HT1080 (cell line): Measurements from ENCODE around the gene KCND2. TPM values are rescaled to one million over a fixed set of nuclear protein-coding genes. Genes with fewer than 3 reads are reported as not detected.

Source experiments
- DNase-seq: peaks from one replicate; pipeline ENCODE4 v3.0.0-alpha.2; 2015; ENCODE audit warnings: low read depth
- total RNA-seq: library from RNA; depleted of rRNA; stranded (reverse); fragments of >200 nt; shearing (Covaris generic); gene quantifications from 2 replicates; pipeline ENCODE4 v1.2.3, GENCODE V29; 2014

Gene KCND2
- total RNA-seq, 1 experiment from 2014 or later = not detected

DNA sequence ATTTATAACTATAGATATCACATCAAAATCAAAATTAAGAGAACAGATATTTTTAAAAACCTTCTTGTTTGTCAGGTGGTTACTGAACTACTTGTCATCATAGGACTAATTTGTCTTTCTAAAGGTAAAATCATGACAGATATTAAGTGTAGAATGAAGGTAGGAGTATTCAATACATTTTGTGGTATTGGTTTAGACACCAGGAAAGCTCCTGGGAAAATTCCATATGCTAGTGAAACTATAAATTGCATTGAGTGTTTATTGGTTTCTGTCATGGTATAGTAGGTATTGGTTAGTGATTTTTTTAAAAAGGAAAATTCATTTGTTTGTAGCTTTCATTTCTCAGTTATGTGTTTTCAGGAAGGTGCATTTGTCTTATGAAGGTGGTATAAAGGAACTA is 132.7 kb downstream of the KCND2 start:
- DNase-seq = no peak

DNA sequence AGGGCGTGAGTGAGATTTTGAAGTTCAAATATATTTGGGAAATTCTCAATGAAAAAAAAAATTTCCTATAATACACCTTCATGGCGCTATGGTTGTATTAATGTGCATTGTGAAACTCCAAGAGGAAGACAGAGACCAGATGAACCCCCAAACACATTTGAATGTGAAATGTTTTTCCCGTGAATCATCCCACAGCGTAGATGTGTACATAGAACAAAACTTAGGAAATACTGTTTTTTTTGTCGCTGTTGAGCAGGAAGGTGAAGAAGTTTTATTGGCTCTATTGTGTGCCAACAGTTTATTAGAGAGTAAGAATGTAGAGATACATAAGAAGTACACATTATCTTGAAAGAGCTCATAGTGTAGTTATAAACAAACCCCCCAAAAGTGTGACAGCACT is 134.0 kb downstream of the KCND2 start:
- DNase-seq = peak; percentile 58

DNA sequence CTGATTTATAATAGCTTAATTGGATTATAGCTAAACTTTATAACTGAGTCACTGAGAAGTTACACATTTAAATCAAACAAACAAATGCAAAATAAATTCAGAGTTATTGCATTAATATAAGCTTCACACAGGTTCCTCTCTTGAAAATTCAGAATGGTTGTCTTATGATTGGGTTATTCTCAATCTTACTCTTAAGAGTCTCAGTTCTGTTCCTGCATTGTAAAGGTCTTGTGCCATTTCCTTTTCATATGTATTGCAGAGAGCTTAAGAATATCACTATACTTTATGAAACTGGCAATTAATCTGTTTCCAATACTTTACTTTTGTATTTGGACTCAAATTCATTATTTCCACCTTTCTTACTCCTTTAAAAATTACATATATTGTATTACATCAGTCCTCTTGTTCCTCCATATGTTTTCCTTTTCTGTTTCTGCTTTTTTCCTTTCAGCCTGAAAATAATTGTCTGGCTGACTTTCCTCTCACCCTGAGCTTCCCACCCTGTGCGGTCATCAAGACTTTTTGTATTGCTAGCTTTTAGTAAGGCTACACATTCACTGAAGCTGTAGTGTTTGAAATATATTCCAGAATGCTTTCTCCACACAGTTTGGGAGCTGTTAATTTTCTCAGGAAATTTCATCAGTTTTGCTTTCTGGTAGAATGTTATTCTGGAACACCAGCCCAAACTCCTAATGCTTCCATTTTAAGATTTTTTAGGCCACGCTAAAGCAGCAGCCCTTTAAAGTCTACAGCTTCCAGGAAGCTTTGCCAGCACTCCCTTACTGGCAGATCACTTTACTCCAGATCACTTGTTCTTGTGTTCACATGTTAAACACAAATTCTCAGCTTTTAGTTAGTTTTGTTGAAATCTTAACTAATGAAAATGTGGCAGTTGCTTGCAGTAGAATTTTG is 139.4 kb downstream of the KCND2 start:
- no peak for DNase-seq

DNA sequence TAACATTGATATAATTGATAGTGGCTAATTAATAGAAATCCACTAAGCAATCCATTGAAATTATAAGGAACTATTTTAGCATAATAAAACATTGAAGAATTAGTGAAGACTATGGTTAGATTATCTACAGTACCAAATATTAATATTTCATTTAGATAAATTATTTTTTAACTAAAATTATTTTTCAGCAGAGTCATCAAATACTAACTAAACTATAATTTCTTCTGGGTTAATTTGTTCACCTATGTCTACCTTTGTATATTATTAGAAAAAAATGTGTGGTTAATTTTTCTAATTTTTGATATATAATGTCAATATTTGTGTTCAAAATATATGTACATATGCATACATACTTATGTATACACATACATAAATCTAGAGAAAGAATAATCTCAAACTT is 140.2 kb downstream of the KCND2 start:
- no peak for DNase-seq

DNA sequence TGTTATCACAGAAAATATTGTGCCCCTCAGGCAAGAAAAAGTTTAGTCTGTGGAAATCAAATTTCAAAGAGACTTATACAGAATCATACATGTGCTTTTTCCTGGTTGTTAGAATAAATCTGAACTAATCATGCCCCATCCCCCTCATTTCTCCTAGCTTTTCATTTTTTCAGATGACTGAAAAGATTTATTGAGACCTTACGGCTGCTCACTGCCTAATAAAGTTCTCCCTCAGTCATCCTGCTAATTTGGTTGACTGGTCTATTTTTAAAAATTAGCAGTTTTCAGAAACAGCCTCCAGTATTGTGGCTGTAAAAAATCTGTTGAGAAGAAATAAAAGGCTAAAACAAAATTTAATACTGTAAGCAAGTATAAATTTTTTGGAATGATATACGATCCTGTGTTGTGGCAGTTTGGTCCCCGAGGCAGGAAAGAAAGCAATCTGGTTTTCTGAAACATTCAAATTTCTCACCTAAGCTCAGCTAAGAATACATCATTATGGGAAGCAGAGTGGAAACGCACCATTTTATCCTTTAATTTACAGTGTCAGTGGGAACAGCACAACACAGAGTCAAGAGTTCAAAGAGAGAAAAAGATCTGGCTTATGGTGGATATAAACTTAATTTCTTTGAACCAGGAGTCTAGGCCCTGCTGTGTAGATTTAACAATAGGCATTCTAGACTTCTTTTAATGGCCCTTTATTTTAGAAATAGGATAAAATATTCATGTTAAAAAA is 144.4 kb downstream of the KCND2 start:
- DNase-seq = no peak

DNA sequence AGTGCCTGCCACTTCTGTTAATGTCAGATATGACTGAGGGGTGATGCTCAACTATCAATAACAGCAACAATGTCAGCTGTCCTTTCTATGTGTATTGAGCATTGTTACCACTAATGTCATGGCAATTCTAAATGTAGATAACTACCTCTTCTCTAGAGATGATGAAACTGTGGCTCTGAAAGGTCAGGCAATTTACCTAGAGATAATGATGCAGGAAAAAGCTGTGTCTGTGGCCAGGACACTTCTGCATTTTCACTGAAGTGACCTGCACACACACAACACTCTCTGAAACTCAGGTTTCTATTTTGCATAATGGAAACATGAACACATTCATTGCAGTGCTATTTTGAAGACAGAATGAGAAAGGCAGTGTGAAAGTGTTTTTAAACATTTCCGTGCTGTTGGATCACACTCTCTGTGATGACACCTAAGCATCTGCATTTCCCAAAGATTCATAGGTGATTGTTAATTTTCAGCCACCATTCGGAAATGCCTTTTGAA is 148.2 kb downstream of the KCND2 start:
- DNase-seq = no peak

DNA sequence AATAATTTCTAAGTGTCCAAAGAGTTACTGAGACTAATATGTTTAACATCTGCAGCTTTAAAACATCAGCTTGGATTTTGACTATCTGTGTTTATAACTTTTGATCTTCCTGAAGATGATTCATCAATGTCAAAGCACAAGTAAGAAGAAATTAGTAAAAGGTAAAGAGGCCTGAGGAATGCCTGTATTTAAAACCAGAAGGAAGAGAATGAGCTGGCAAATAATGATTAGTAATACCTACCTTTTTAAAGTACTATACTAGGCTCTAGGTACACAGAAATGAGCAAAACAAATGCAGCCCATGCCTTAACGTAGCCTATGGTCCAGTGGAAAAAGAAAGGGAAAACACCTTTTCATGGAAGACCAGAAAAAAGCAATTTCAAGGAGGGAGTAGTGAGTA is 158.0 kb downstream of the KCND2 start:
- DNase-seq = no peak

DNA sequence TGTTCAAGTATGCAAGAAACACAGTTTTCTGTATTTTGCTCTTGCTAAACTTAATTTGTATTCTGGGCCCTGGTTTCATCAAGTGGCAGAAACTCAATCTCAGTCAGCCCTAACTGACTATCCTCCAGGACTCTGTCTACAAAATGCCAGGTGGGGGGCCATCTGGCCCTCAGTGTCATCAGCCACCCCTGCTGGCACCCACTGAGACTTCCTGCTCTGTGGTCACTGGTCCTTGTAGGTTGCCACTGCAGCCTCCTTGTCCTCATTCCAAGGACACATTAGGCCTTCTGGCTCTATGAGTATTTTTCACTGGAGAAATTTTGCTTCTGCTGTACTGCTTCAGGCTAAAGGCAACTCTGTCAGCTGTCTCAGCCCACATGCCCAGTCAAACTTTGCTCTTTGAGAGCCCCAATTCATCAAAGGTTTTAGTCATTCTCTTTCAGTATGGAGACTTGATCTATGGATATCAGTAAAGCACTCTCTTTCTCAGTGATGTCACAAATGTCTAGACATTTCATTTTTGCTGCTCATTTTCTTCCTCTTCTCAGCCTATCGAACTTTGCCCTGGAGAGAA is 163.6 kb downstream of the KCND2 start:
- no peak for DNase-seq

DNA sequence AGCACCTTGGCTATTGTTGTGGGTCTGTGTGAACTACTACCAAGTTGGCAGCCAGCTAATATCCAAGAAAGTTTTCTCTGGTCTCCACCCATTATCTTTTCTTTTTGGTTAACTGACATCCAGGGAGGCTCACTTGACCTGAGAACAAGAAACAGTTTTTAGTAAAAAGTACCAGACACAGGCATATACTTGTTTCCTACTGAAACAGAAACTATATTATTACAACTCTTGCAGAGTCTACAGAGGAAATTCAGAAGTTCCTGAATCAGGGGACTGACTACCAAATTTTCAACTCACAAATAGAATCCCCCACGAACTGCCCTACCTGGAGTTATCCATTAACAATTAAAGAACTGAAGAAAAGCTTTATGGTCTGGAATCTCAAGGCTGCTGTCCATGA is 168.9 kb downstream of the KCND2 start:
- DNase-seq = no peak

DNA sequence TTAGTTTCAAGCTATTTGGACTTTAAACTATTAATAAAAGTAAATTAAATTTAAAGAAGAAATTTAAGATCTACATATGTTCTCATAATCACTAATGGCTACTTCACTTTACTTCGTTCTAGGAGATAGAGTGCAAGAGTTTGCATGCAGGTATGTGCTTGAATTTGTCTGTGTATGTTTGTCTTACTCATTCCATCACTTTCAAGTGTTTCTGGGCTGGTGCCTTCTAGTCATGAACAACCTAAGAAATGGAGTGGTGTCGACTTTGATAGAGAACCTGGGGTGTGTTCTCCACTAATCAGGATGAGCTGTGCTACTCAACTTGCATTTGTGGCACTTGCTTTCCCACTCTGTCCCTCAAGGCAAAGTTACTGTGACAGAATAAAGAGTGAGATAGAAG is 169.9 kb downstream of the KCND2 start:
- no peak for DNase-seq

DNA sequence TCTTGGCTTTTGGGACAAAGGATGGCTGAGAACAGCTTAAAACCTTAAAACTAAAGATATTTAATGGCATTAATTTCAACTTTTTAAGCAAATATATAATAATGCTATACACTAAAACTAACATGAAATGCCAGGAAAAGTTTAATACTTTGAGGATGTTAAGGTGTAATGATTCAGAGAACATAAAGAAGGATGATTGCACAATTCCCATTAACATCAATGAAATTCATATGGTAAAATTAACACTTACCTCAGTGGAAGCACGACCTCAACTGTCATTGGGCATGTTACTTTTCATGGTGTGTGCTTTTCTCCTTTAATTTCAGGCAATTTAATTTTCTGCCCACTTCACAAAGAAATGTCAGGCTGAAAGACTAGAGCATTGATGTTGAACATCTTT is 171.7 kb downstream of the KCND2 start:
- DNase-seq = no peak

DNA sequence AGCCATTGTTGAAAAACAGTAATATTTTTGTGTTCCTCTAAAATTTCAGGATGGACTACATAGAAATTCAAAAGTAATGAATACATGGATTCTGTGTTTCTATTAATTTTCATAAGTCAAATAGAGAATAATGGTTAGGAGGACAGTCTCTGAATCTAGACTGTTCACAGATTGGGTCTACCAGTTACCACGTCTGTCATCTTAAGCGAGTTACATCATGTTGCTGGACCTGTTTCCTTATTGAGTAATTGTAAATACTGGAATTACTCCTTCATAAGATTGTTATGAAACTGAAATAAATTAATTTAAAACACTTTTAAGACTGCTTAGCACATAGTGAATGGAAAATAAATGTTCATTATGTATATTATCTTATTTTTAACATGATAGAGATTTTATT is 172.3 kb downstream of the KCND2 start:
- no peak for DNase-seq

DNA sequence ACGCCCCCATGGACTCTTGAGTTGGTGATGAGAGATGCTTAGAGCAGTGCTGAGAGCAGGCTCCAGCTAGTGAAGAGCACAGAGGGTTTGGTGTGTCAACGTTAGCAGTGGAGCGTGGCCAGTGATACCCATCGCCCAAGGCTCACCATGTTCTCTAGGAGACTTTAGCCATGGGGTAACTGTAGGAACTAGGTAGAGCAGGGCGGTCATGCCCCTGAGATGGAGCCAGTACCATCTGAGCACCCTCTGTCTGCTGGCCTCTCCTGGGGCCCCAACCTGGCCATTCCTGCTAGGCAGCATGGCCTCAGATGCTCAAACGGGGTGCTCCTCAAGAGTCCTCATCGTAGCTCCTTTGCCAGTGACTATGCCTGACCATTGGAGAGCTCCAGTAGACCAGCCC is 179.7 kb downstream of the KCND2 start:
- DNase-seq = no peak

DNA sequence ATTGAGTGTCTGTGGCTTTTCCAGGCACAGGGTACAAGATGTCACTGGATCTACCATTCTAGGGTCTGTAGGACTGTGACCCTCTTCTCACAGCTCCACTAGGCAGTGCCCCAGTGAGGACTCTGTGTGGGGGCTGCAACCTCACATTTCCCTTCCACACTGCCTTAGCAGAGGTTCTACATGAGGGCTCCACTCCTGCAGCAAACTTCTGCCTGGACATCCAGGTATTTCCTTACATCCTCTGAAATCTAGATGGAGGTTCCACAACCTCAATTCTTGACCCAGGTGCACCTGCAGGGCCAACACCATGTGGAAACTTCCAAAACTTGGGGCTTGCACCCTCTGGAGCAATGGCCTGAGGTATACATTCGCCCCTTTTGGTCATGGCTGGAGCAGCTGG is 183.7 kb downstream of the KCND2 start:
- DNase-seq = no peak

DNA sequence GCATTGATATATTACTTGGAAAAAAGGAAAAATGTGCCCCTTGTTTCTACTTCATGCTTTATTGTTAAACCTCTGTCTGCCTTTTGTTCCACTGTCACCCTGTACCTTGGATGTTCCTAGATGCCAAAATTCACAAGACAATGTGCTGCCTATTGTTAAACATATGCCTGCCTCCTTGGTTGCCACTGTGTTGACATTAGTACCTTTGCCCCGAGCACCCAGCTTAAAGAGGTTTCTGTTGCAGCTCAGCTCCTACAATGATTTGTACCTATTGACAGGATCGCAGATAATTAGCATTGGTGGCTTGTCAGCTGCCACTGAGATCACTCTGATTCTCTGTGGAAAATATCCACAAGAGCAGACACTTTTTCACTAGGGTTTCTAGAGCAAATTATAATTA is 188.0 kb downstream of the KCND2 start:
- no peak for DNase-seq

DNA sequence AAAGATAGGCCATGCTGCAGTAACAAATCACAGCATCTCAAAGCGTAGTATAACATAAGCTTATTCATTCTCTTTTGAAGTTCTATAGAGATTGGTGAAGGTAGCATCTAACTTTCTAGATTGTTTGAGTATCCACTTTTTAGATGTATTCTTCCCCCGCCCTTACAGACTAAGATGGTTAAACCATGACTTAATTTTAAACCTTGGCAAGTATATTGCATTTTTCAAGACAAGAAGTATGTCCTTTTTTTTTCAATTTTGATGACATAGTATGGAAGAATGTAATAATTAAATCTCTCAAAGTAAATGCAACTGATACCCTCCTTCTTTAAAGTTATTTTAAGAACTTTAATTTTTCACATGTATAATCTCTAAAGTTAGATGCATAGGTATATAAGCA is 190.0 kb downstream of the KCND2 start:
- no peak for DNase-seq

DNA sequence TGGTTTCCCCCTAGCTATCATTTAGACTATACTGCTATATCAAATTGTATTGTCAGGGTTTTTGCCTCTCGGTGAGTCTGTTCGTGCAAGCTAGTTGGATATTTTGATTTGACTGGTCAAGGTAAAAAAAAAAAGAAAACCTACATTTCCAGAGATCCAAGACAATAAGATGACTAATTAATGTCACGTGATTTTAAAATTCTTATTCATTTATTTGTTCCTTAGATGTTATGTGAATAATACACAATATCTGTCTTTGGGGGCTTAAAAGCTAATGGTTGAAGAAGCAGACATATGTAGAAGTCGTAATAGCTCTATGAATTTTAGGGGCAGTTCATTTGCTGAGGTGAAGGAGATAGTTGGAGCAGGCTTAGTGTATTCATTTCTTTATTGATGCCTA is 191.1 kb downstream of the KCND2 start:
- no peak for DNase-seq

DNA sequence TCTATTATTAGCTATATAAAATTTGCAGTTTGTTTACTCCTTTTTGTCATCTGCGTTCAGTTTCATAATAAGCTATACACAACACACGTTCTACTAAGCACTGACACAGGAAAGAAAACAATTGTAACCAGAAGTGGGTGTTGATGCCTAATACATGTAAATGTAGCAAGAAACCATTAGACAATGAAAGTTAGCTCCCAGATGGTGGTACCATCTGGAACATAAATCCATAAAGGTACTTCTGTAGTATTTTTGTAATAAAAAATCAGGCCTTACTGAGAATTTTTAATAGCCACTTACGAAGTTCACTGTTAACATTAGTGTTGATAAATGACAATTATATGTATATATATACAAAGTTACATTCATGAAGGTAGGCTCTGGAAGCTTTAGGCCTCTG is 194.7 kb downstream of the KCND2 start:
- no peak for DNase-seq

DNA sequence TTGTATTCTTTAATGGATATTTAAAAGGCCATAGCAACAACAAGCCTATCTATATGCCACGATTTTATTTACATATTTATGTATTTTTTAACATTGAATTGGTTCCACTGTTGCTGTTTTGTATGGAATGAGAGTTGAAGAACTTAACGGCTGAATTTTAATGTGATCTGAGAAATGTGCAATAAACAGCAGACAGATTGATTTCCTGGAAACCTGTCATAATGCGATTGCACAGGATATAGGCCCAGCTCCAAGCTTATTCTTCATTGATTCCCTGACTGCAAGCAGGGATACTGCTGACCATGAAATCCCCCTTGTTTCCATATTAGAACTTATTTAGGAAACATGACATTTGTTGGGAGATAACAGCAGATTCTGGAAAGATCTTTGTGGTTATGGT is 195.6 kb downstream of the KCND2 start:
- DNase-seq = no peak

DNA sequence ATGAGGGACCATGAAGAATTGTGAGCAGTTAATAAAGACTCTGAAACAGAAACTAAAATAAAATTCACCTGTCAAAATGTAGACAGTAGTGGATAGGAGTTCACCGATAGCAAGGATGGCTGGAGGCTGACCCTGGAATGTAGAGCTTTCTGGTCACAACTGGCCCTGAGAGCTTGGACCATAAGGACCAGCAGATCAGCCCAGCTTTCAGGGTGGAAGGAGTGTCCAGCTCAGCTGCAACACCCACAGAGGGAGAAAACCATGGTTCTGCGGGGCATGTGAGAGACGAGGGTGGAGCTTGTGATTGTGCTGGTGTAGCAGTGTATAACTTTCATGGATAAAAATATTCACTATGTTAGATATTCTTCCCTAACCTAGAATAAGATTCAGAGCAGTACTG is 199.9 kb downstream of the KCND2 start:
- DNase-seq = no peak

DNA sequence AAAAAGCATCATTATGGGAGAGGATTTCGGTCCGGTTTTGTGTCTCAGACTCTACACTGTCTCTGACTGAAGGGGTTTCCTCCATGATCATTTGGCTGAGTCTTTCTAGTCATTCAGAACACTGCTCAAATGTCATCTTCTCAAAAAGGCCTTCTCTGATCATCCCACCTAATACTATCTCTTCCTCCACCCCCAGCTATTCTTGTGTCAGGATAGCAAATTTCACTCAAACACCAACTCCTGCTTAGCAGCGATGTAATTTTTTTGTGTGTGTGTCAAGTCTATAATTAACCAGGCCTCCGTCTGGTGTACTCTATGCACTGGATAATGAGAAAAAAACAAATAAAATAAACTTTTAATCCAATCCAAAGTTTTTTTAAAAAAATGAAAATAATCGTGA is 200.4 kb downstream of the KCND2 start:
- DNase-seq = no peak

DNA sequence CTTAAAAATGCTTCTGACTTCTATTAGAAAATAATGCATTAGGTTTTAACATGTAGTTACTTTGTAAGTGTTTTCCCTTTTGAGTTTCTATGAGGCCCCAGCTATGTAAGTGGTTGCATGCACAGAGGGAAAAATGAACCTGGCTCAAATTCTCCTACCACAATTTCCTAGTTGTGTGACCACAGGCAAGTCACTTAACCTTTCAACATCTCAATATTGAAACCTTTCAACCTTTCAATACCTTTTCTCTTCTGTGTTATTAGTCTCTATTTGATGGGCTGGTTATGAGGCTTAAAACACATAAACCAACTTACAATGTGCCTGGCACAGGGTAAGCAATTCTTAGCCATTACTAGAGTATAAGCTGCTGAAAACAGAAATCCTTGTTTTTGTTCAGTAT is 203.0 kb downstream of the KCND2 start:
- DNase-seq = no peak
